ENCODE measurements around the gene RCN2. TPM values are rescaled to one million over a fixed set of nuclear protein-coding genes. Genes with fewer than 3 reads are reported as not detected.
"Not testable (repeated sequence)": the region's sequence is repeated elsewhere in the genome, so short reads cannot be mapped to it uniquely, and the experiment has no call there.

RCN2 gene
- total and polyA plus RNA-seq, 2 experiments from 2014 or later, result 96.7 to 178 TPM

DNA sequence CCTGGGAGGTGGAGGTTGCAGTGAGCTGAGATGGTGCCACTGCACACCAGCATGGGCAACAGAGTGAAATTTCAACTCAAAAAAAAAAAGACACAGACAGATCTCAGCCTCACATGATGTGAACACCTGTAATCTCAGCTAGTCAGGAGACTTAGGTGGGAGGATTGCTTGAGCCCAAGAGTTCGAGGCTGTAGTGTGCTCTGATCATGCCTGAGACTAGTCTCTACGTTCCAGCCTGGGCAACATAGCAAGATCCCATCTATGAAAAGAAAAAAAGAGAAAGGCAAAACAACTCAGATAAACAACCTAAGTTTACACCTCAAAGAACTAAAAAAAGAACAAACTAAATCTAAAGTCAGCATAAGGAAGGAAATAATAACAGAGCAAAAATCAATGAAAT is 37.4 kb upstream of the RCN2 start:
- Histone ChIP-seq H3K36me3 (ENCODE audit: low read depth) (no peaks in the 10 kb centered on the region), H3K4me3 (no peak overlapping the region), H2AFZ (no peak overlapping the region), H3K9me2 (ENCODE audit: insufficient read depth) (no peaks in the 10 kb centered on the region), H3K4me1 (ENCODE audit: insufficient read depth) (no peaks in the 10 kb centered on the region), H3K9ac (no peak overlapping the region), H3K4me2 (ENCODE audit: unreplicated experiment) (no peak overlapping the region), H3K27ac (no peak overlapping the region), H4K20me1 (ENCODE audit: insufficient read depth) (no peaks in the 10 kb centered on the region), H3K9me3 (ENCODE audit: low read depth) (no peaks in the 10 kb centered on the region), H3K79me2 (ENCODE audit: insufficient read depth) (peaks cover 8% of the 10 kb centered on the region; the same call in 1 of the 2 replicates), H3K27me3 (replicated peaks; ENCODE audit: insufficient read depth) (no peaks in the 10 kb centered on the region), H3F3A (ENCODE audit: insufficient read depth) (no peaks in the 10 kb centered on the region)
- in situ Hi-C loops (cut with MboI), result no loop called here
- no peak for DNase-seq
- TF ChIP-seq EZH2 (IDR thresholded peaks at IDR 0.05; ENCODE audit: insufficient read depth, poor library complexity, severe bottlenecking) (no peak), EZH2phosphoT487 (IDR thresholded peaks at IDR 0.05; ENCODE audit: insufficient read depth, low read depth) (no peak)
- 95 to 100% methylated on average over 2 of the region's 2 CpGs for WGBS, 2 experiments (ENCODE audit: low coverage in 1 of 2, low lambda C conversion rate in 2 of 2, missing lambda C conversion rate in 2 of 2)

GRCh38 chr15:76898102-76898501 is 33.4 kb upstream of the RCN2 start:
- Histone ChIP-seq H3K9me2 (ENCODE audit: insufficient read depth) (no peaks in the 10 kb centered on the region), H3K9me3 (ENCODE audit: low read depth) (no peaks in the 10 kb centered on the region), H2AFZ (no peak overlapping the region), H3K36me3 (ENCODE audit: low read depth) (no peaks in the 10 kb centered on the region), H3F3A (ENCODE audit: insufficient read depth) (peaks cover 3% of the 10 kb centered on the region; the same call in 1 of the 2 replicates), H3K27me3 (replicated peaks; ENCODE audit: insufficient read depth) (no peaks in the 10 kb centered on the region), H3K4me1 (ENCODE audit: insufficient read depth) (peaks cover 6% of the 10 kb centered on the region), H3K4me3 (no peak overlapping the region), H3K27ac (no peak overlapping the region), H3K4me2 (ENCODE audit: unreplicated experiment) (no peak overlapping the region), H3K9ac (no peak overlapping the region), H4K20me1 (ENCODE audit: insufficient read depth) (no peaks in the 10 kb centered on the region), H3K79me2 (ENCODE audit: insufficient read depth) (peaks cover 9% of the 10 kb centered on the region; the same call in 1 of the 2 replicates)
- WGBS, 2 experiments (ENCODE audit: low coverage in 1 of 2, low lambda C conversion rate in 2 of 2, missing lambda C conversion rate in 2 of 2), result 96 to 97% methylated on average over 4 of the region's 4 CpGs
- TF ChIP-seq EZH2 (IDR thresholded peaks at IDR 0.05; ENCODE audit: insufficient read depth, poor library complexity, severe bottlenecking), result no peak
- TF ChIP-seq EZH2phosphoT487 (IDR thresholded peaks at IDR 0.05; ENCODE audit: insufficient read depth, low read depth), result no peak
- in situ Hi-C loops (cut with MboI), result no loop called here
- DNase-seq, result no peak

- H3K9me3 ChIP-seq (ENCODE audit: low read depth); H3K9ac ChIP-seq; H2AFZ ChIP-seq; H4K20me1 ChIP-seq (ENCODE audit: insufficient read depth); H3K79me2 ChIP-seq (ENCODE audit: insufficient read depth); H3K4me3 ChIP-seq; H3K9me2 ChIP-seq (ENCODE audit: insufficient read depth); H3K36me3 ChIP-seq (ENCODE audit: low read depth); H3K4me2 ChIP-seq (ENCODE audit: unreplicated experiment); DNase-seq; H3K27ac ChIP-seq; in situ Hi-C loops (cut with MboI); H3K27me3 ChIP-seq (replicated peaks; ENCODE audit: insufficient read depth): not testable (repeated sequence)
- 95 to 96% methylated on average over 24 to 39 of the region's 39 CpGs for WGBS, 2 experiments (ENCODE audit: low coverage in 1 of 2, low lambda C conversion rate in 2 of 2, missing lambda C conversion rate in 2 of 2)
- Histone ChIP-seq H3K4me1 (ENCODE audit: insufficient read depth) (peaks cover 17% of the 10 kb centered on the region), H3F3A (ENCODE audit: insufficient read depth) (peaks cover 14% of the 10 kb centered on the region)
Measured at GRCh38 chr15:76899176-76899930, 32.2 kb upstream of the RCN2 start.

DNA sequence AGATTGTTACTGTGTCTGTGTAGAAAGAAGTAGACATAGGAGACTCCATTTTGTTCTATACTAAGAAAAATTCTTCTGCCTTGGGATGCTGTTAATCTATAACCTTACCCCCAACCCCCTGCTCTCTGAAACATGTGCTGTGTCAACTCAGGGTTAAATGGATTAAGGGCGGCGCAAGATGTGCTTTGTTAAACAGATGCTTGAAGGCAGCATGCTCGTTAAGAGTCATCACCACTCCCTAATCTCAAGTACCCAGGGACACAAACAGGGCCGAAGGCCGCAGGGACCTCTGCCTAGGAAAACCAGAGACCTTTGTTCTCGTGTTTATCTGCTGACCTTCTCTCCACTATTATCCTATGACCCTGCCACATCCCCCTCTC is 31.6 kb upstream of the RCN2 start:
- Histone ChIP-seq H3F3A (ENCODE audit: insufficient read depth) (peaks cover 14% of the 10 kb centered on the region), H3K4me1 (ENCODE audit: insufficient read depth) (peaks cover 19% of the 10 kb centered on the region)
- H2AFZ ChIP-seq; in situ Hi-C loops (cut with MboI); H3K36me3 ChIP-seq (ENCODE audit: low read depth); H3K9me3 ChIP-seq (ENCODE audit: low read depth); H3K4me3 ChIP-seq; H3K27me3 ChIP-seq (replicated peaks; ENCODE audit: insufficient read depth); H3K9ac ChIP-seq; H3K9me2 ChIP-seq (ENCODE audit: insufficient read depth); DNase-seq; H3K4me2 ChIP-seq (ENCODE audit: unreplicated experiment); H3K79me2 ChIP-seq (ENCODE audit: insufficient read depth); H3K27ac ChIP-seq; H4K20me1 ChIP-seq (ENCODE audit: insufficient read depth): not testable (repeated sequence)
- WGBS, 2 experiments (ENCODE audit: low coverage in 1 of 2, low lambda C conversion rate in 2 of 2, missing lambda C conversion rate in 2 of 2), result 83 to 100% methylated on average over 2 to 3 of the region's 6 CpGs

GRCh38 chr15:76901965-76902364 is 29.6 kb upstream of the RCN2 start:
- H2AFZ ChIP-seq, result no peak overlapping the region
- H3K27ac ChIP-seq, result no peak overlapping the region
- no peaks in the 10 kb centered on the region for H4K20me1 ChIP-seq (ENCODE audit: insufficient read depth)
- H3K4me1 ChIP-seq (ENCODE audit: insufficient read depth), result peaks cover 25% of the 10 kb centered on the region
- in situ Hi-C loops (cut with MboI), result no loop called here
- H3K9me3 ChIP-seq (ENCODE audit: low read depth), result no peaks in the 10 kb centered on the region
- H3K4me3 ChIP-seq, result no peak overlapping the region
- DNase-seq, result no peak
- WGBS, 2 experiments (ENCODE audit: low coverage in 1 of 2, low lambda C conversion rate in 2 of 2, missing lambda C conversion rate in 2 of 2), result 95 to 100% methylated on average over 2 of the region's 2 CpGs
- H3K9me2 ChIP-seq (ENCODE audit: insufficient read depth), result no peaks in the 10 kb centered on the region
- peaks cover 9% of the 10 kb centered on the region; the same call in 1 of the 2 replicates for H3K79me2 ChIP-seq (ENCODE audit: insufficient read depth)
- H3F3A ChIP-seq (ENCODE audit: insufficient read depth), result peaks cover 14% of the 10 kb centered on the region
- H3K36me3 ChIP-seq (ENCODE audit: low read depth), result no peaks in the 10 kb centered on the region
- no peaks in the 10 kb centered on the region for H3K27me3 ChIP-seq (replicated peaks; ENCODE audit: insufficient read depth)
- H3K4me2 ChIP-seq (ENCODE audit: unreplicated experiment), result no peak overlapping the region
- H3K9ac ChIP-seq, result no peak overlapping the region
- TF ChIP-seq EZH2phosphoT487 (IDR thresholded peaks at IDR 0.05; ENCODE audit: insufficient read depth, low read depth) (no peak), EZH2 (IDR thresholded peaks at IDR 0.05; ENCODE audit: insufficient read depth, poor library complexity, severe bottlenecking) (no peak)
